Vagina (tissue), 2 donors: ENCODE data around the gene IL20RB. TPM values are rescaled to one million over a fixed set of nuclear protein-coding genes. Genes with fewer than 3 reads are reported as not detected.

Experiments used
- DNase-seq, 2 donors: peaks; one replicate each; pipeline ENCODE4 v3.0.0-alpha.2; 2017; ENCODE audit errors: extremely low spot score in 2 of 2
- H3K27ac ChIP-seq: fragments of 200-600 bp; sonication (generic); one replicate; pipeline ENCODE4 v1.5.1; 2019
- H3K27me3 ChIP-seq: fragments of 200-600 bp; sonication (generic); one replicate; pipeline ENCODE4 v1.5.1; 2019
- H3K36me3 ChIP-seq, 2 donors: fragments of 200-600 bp; sonication (generic); one replicate each; pipeline ENCODE4 v1.5.1; 2017 to 2019
- H3K4me1 ChIP-seq: fragments of 200-600 bp; sonication (generic); one replicate; pipeline ENCODE4 v1.5.1; 2019
- H3K4me3 ChIP-seq, 2 donors: fragments of 200-600 bp; sonication (generic); 1 replicate in 1 of 2; 2 replicates in 1 of 2; pipeline ENCODE4 v1.5.1; 2016 to 2019
- H3K9me3 ChIP-seq: fragments of 200-600 bp; sonication (generic); one replicate; pipeline ENCODE4 v1.5.1; 2019
- CTCF ChIP-seq, 3 experiments: fragments of 450-650 bp in 2 of 3; fragments of 200-600 bp in 1 of 3; sonication (generic) in 1 of 3; IDR thresholded peaks; one replicate each; pipeline ENCODE4 v1.5.1; 2017 to 2019; ENCODE audit warnings: antibody characterized with exemption in 3 of 3, mild to moderate bottlenecking in 2 of 3, moderate library complexity in 2 of 3
- POLR2A ChIP-seq, 2 donors: fragments of 450-650 bp; IDR thresholded peaks; one replicate each; pipeline ENCODE4 v1.6.1; 2017; ENCODE audit warnings: antibody characterized with exemption in 2 of 2, mild to moderate bottlenecking in 2 of 2, moderate library complexity in 2 of 2
- POLR2AphosphoS5 ChIP-seq, 2 donors: sonication (generic); formaldehyde crosslinking; IDR thresholded peaks; one replicate each; pipeline ENCODE4 v1.9.0; 2017; ENCODE audit warnings: antibody characterized with exemption in 2 of 2, mild to moderate bottlenecking in 2 of 2, low read depth in 1 of 2; ENCODE audit not compliant: insufficient read depth in 1 of 2
- intact Hi-C: fragments of 100-400 bp; cut with DNase I; formaldehyde crosslinking; loops from one replicate; pipeline ENCODE4 v1.15.1; 2023
- total RNA-seq: library from RNA; depleted of rRNA; stranded (reverse); fragments of >200 nt; gene quantifications from one replicate; pipeline ENCODE4 v1.2.3, GENCODE V29; 2016

IL20RB gene
- total RNA-seq, 1 donor from 2014 or later, result 67.3 TPM

GRCh38 chr3:136932523-136932922 lies 25.3 kb upstream of the IL20RB start:
- H3K4me3 ChIP-seq, result peak overlapping the region in 1 of 2 donors; percentile 35
- H3K9me3 ChIP-seq, result no peaks in the 10 kb centered on the region
- peak overlapping the region; percentile 72 for H3K27ac ChIP-seq
- intact Hi-C loops, result no loop called here
- no peak for DNase-seq
- TF ChIP-seq POLR2AphosphoS5 (IDR thresholded peaks at IDR 0.05; ENCODE audit: insufficient read depth in 1 of 2, low read depth in 1 of 2), result no peak
- no peak for TF ChIP-seq CTCF (IDR thresholded peaks at IDR 0.05)
- TF ChIP-seq POLR2A (IDR thresholded peaks at IDR 0.05), result no peak
- peaks cover 0 to 4% of the 10 kb centered on the region in 2 donors for H3K36me3 ChIP-seq
- no peaks in the 10 kb centered on the region for H3K27me3 ChIP-seq
- H3K4me1 ChIP-seq, result peaks cover 74% of the 10 kb centered on the region

DNA sequence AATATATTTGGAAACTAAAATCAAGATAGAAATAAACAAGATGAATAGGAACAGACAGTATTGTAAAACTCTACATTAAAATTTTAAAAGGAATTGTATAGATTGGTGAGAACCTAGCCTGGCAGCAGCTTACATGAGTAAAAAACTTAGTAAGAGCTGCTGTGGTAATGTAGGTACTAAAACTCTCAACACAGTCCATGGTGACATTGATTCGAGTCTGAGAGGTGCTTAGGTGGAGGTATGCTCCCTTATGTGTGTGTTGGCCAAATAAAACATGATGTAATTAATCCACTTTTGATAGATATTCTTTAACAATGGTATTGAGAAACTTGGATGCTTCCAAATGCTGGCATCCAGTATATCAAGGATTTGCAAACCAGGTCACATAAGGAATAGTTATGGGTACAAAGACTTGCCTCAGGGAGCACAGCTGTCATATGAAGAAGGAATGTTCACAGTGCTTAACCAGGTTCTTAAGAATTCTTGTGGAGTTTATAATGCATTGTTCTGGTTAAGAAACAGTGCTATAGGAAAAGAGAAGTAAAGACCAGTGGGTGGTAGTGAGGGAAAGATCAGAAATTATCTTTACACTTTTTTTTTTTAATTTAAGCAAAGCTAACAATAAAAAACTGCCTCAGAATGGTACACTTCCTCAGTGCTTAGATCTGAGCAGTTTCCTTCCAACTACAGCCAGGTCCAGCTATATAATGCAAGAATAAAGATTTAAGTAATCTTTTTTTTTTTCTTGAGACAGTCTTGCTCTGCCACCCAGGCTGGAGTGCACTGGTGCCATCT lies 24.6 kb upstream of the IL20RB start:
- Histone ChIP-seq H3K4me3 (peak overlapping the region in 1 of 2 donors; percentile 35), H3K27ac (peak overlapping the region; percentile 72), H3K36me3 (peaks cover 0 to 4% of the 10 kb centered on the region in 2 donors), H3K9me3 (no peaks in the 10 kb centered on the region), H3K4me1 (peaks cover 78% of the 10 kb centered on the region), H3K27me3 (no peaks in the 10 kb centered on the region)
- DNase-seq, result no peak
- intact Hi-C loops, result no loop called here
- TF ChIP-seq CTCF (IDR thresholded peaks at IDR 0.05) (no peak), POLR2AphosphoS5 (IDR thresholded peaks at IDR 0.05; ENCODE audit: insufficient read depth in 1 of 2, low read depth in 1 of 2) (peak in 1 of 2 donors; percentile 34), POLR2A (IDR thresholded peaks at IDR 0.05) (no peak)

DNA sequence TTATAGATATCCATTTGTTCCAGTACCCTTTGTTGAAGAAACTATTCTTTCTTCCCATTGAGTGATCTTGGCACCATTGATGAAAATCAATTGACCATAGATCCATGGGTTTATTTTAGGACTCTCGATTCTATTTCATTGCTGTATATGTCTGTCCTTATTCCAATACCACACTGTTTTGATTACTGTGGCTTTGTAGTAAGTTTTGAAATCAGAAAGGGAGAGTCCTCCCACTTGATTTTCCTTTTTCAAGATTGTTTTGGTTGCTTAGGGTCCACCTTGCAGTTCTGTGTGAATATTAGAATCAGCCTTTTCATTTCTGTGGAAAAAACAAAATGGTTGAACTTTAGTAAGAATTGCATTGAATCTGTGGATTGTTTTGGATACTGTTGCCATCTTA lies 20.6 kb upstream of the IL20RB start:
- TF ChIP-seq POLR2A (IDR thresholded peaks at IDR 0.05) (no peak), POLR2AphosphoS5 (IDR thresholded peaks at IDR 0.05; ENCODE audit: insufficient read depth in 1 of 2, low read depth in 1 of 2) (no peak), CTCF (IDR thresholded peaks at IDR 0.05) (no peak)
- Histone ChIP-seq H3K27ac (no peak overlapping the region), H3K36me3 (peaks cover 0 to 4% of the 10 kb centered on the region in 2 donors), H3K4me1 (peaks cover 84% of the 10 kb centered on the region), H3K27me3 (no peaks in the 10 kb centered on the region), H3K9me3 (no peaks in the 10 kb centered on the region), H3K4me3 (no peak overlapping the region)
- no peak for DNase-seq
- intact Hi-C loops, result no loop called here

GRCh38 chr3:136937851-136938250 lies 19.9 kb upstream of the IL20RB start:
- no peaks in the 10 kb centered on the region for H3K9me3 ChIP-seq
- H3K27ac ChIP-seq, result no peak overlapping the region
- intact Hi-C loops, result no loop called here
- H3K4me3 ChIP-seq, result no peak overlapping the region
- no peaks in the 10 kb centered on the region for H3K27me3 ChIP-seq
- peaks cover 84% of the 10 kb centered on the region for H3K4me1 ChIP-seq
- TF ChIP-seq CTCF (IDR thresholded peaks at IDR 0.05) (no peak), POLR2A (IDR thresholded peaks at IDR 0.05) (no peak), POLR2AphosphoS5 (IDR thresholded peaks at IDR 0.05; ENCODE audit: insufficient read depth in 1 of 2, low read depth in 1 of 2) (no peak)
- DNase-seq, result no peak
- H3K36me3 ChIP-seq, result peaks cover 0 to 4% of the 10 kb centered on the region in 2 donors

DNA sequence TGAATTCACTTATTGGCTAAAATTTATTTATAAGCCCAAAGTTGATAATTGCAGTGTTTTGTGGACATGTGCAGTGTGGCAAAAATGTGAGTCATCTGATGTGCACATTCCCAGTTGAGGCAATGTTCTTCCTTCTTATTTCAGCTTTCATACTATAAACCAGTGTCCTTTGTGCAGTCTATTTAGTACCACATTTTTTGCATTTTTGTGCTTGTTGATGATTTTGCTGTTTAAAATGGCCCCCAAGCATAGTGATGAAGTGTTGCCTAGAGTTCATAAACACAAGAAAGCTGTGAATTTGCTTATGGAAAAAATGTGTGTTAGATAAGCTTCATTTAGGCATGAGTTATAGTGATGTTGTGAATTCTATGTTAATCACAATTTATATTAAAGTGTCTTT lies 19.4 kb upstream of the IL20RB start:
- H3K4me3 ChIP-seq, result no peak overlapping the region
- intact Hi-C loops, result no loop called here

More for the DNA sequence above, 19.4 kb upstream of the IL20RB start:
- no peaks in the 10 kb centered on the region for H3K9me3 ChIP-seq
- no peaks in the 10 kb centered on the region for H3K27me3 ChIP-seq
- no peak for DNase-seq
- TF ChIP-seq CTCF (IDR thresholded peaks at IDR 0.05) (no peak), POLR2AphosphoS5 (IDR thresholded peaks at IDR 0.05; ENCODE audit: insufficient read depth in 1 of 2, low read depth in 1 of 2) (no peak), POLR2A (IDR thresholded peaks at IDR 0.05) (no peak)
- H3K36me3 ChIP-seq, result peaks cover 0 to 4% of the 10 kb centered on the region in 2 donors
- H3K27ac ChIP-seq, result no peak overlapping the region
- peaks cover 84% of the 10 kb centered on the region for H3K4me1 ChIP-seq
